Left lung (tissue), 10 donors: Measurements from ENCODE around the gene DHX58. TPM values are rescaled to one million over a fixed set of nuclear protein-coding genes. Genes with fewer than 3 reads are reported as not detected.

Experiments used
- ATAC-seq: fragments of 200-7000 bp; cut with Tn5 transposase; one replicate; pipeline ENCODE4 v1.9.1; 2020; ENCODE audit warnings: moderate library complexity
- DNase-seq, 4 donors: peaks; one replicate each; pipeline ENCODE4 v3.0.0-alpha.2; 2013 to 2020
- H3K27ac ChIP-seq, 2 donors: fragments of 200-600 bp; sonication (generic) in 1 of 2; one replicate each; pipeline versions ENCODE4 v1.5.0 to v1.8.0; 2020 to 2021
- H3K27me3 ChIP-seq, 2 donors: fragments of 200-600 bp; sonication (generic) in 1 of 2; one replicate each; pipeline versions ENCODE4 v1.5.0 to v1.8.0; 2020 to 2021
- H3K36me3 ChIP-seq, 2 donors: fragments of 200-600 bp; sonication (generic) in 1 of 2; one replicate each; pipeline versions ENCODE4 v1.5.0 to v1.8.0; 2020 to 2021
- H3K4me1 ChIP-seq, 2 donors: fragments of 200-600 bp; one replicate each; pipeline ENCODE4 v1.8.0; 2021
- H3K4me3 ChIP-seq, 2 donors: fragments of 200-600 bp; sonication (generic) in 1 of 2; one replicate each; pipeline versions ENCODE4 v1.5.0 to v1.8.0; 2020 to 2021; ENCODE audit warnings: mild to moderate bottlenecking in 1 of 2
- H3K9me3 ChIP-seq, 2 donors: fragments of 200-600 bp; sonication (generic) in 1 of 2; one replicate each; pipeline versions ENCODE4 v1.5.0 to v1.8.0; 2020 to 2021
- CTCF ChIP-seq, 2 donors: fragments of 200-600 bp; sonication (generic) in 1 of 2; IDR thresholded peaks; one replicate each; pipeline versions ENCODE4 v1.5.0 to v1.8.0; 2021; ENCODE audit warnings: antibody characterized with exemption in 2 of 2
- intact Hi-C, 2 donors: fragments of 100-400 bp; cut with DNase I; formaldehyde crosslinking; loops; one replicate each; pipeline versions ENCODE4 v1.11.2 to v1.14.2; 2022
- polyA plus RNA-seq, 6 donors: library from polyadenylated mRNA; unstranded; fragments of 120-200 nt; gene quantifications; one replicate each; pipeline ENCODE4 v1.2.1, GENCODE V29; 2013; ENCODE audit not compliant: insufficient read length in 6 of 6
- total RNA-seq, 2 donors: library from RNA; stranded (reverse); fragmentation: NEBNext Ultra II Directional; extraction: Animal tissue kit (Norgen Biotek cat#: 25700); gene quantifications; one replicate each; pipeline ENCODE4 v1.2.1, GENCODE V29; 2021
- donor health status: DM: no; HTN: yes; CAD: no.
- donor health status: DM: no; HTN: no; CAD: no.

Gene DHX58
- total and polyA plus RNA-seq, 8 donors, result 15.4 to 22.4 (median 19.9) TPM

GRCh38 chr17:42113293-42114069 lies 967 bp upstream of the DHX58 start:
- Histone ChIP-seq H3K4me1 (peaks cover 13 to 27% of the 10 kb centered on the region in 2 donors), H3K27ac (peak overlapping the region; percentile 90 to 91), H3K9me3 (no peaks in the 10 kb centered on the region), H3K27me3 (no peaks in the 10 kb centered on the region), H3K4me3 (no peak overlapping the region), H3K36me3 (peaks cover 0 to 40% of the 10 kb centered on the region in 2 donors)
- TF ChIP-seq CTCF (IDR thresholded peaks at IDR 0.05), result no peak
- ATAC-seq, result no peak
- peak in 1 of 4 donors; percentile 69 for DNase-seq
- intact Hi-C loops, result loop anchor here in 1 of 2 donors (10.0 kb wide), 1 partner anchor 89 kb away; the partner anchor contains the start of gene NKIRAS2

GRCh38 chr17:42111871-42112551 lies 503 bp downstream of the DHX58 start:
- H3K27me3 ChIP-seq, result no peaks in the 10 kb centered on the region
- peak overlapping the region; percentile 39 to 55 for H3K4me3 ChIP-seq
- intact Hi-C loops, result loop anchor here in 1 of 2 donors (10.0 kb wide), 1 partner anchor 87 kb away; the partner anchor contains the start of gene NKIRAS2
- ATAC-seq, result peak; percentile 48
- no peak for TF ChIP-seq CTCF (IDR thresholded peaks at IDR 0.05)
- peaks cover 0 to 29% of the 10 kb centered on the region in 2 donors for H3K36me3 ChIP-seq
- DNase-seq, result peak in 1 of 4 donors; percentile 74
- peaks cover 13 to 35% of the 10 kb centered on the region in 2 donors for H3K4me1 ChIP-seq
- peak overlapping the region; percentile 90 to 91 for H3K27ac ChIP-seq
- no peaks in the 10 kb centered on the region for H3K9me3 ChIP-seq

GRCh38 chr17:42111265-42111636 lies 1.3 kb downstream of the DHX58 start:
- Histone ChIP-seq H3K27me3 (no peaks in the 10 kb centered on the region), H3K4me3 (peak overlapping the region in 1 of 2 donors; percentile 55), H3K36me3 (peaks cover 0 to 26% of the 10 kb centered on the region in 2 donors), H3K27ac (peak overlapping the region in 1 of 2 donors; percentile 90), H3K4me1 (peaks cover 13 to 29% of the 10 kb centered on the region in 2 donors), H3K9me3 (no peaks in the 10 kb centered on the region)
- DNase-seq, result peak in 1 of 4 donors; percentile 79
- no peak for TF ChIP-seq CTCF (IDR thresholded peaks at IDR 0.05)
- intact Hi-C loops, result loop anchor here in 1 of 2 donors (10.0 kb wide), 1 partner anchor 86 kb away; the partner anchor contains the start of gene NKIRAS2
- no peak for ATAC-seq

GRCh38 chr17:42110301-42111264 lies 1.9 kb downstream of the DHX58 start:
- Histone ChIP-seq H3K27me3 (no peaks in the 10 kb centered on the region), H3K4me3 (no peak overlapping the region), H3K9me3 (no peaks in the 10 kb centered on the region), H3K27ac (no peak overlapping the region), H3K36me3 (peaks cover 0 to 30% of the 10 kb centered on the region in 2 donors), H3K4me1 (peaks cover 13 to 29% of the 10 kb centered on the region in 2 donors)
- intact Hi-C loops, result loop anchor here in 1 of 2 donors (10.0 kb wide), 1 partner anchor 86 kb away; the partner anchor contains the start of gene NKIRAS2
- no peak for TF ChIP-seq CTCF (IDR thresholded peaks at IDR 0.05)
- ATAC-seq (no peak), DNase-seq (no peak)
